ENCODE data around the gene BCAP29. TPM values are rescaled to one million over a fixed set of nuclear protein-coding genes. Genes with fewer than 3 reads are reported as not detected.

BCAP29 gene
- total and polyA plus RNA-seq, 2 donors (not counting 3 experiments of a cell fraction or from before 2014, with no cell fraction given): 122 to 162 TPM

DNA sequence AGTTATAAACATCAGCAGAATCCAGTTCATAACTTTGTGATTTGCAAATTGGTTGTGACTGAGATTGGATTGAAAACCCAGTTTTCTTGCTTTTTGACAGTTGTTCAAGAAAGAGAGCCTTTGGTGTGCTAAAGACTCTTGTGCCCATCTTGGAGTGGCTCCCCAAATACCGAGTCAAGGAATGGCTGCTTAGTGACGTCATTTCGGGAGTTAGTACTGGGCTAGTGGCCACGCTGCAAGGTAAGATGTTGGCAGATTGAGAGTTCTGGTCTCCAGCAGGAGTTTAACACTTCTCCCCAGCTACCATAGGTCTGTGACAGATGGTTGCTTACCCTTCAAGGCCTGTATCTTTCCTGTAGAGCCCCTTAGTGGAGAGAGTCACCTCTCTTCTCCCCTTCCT, 83.2 kb downstream of the BCAP29 start:
- DNase-seq (ENCODE audit: low read depth, low spot score) (no peak), FAIRE-seq (no peak)
- intact Hi-C loops (cut with micrococcal nuclease) (no loop called here), dilution Hi-C loops (cut with MboI; ENCODE audit: extremely low pct_ligation_motif_present, low sequenced_read_pairs) (no loop called here)
- Histone ChIP-seq H3K9me3 (replicated peaks; ENCODE audit: control insufficient read depth, insufficient read depth, low read length) (no peaks in the 10 kb centered on the region), H4K20me1 (replicated peaks; ENCODE audit: control insufficient read depth, extremely low read depth, insufficient read depth, low read length) (no peaks in the 10 kb centered on the region), H3K27me3 (ENCODE audit: control insufficient read depth in 2 of 2, insufficient read depth in 2 of 2, low read length in 2 of 2) (peaks cover 8 to 35% of the 10 kb centered on the region in 2 experiments), H3K4me1 (ENCODE audit: control insufficient read depth, extremely low read depth, insufficient read depth, low read length) (peaks cover 18% of the 10 kb centered on the region), H3K36me3 (ENCODE audit: control insufficient read depth in 2 of 2, extremely low read depth in 1 of 2, insufficient read depth in 2 of 2, low read length in 2 of 2) (no peaks in the 10 kb centered on the region), H3K9me1 (replicated peaks; ENCODE audit: control insufficient read depth, extremely low read depth, insufficient read depth, low read length) (no peaks in the 10 kb centered on the region), H2AFZ (ENCODE audit: low read depth, low read length) (no peak overlapping the region), H3K79me2 (ENCODE audit: control insufficient read depth, insufficient read depth, low read length) (no peaks in the 10 kb centered on the region), H3K4me2 (ENCODE audit: insufficient read depth, low read length) (no peak overlapping the region), H3K4me3 (replicated peaks in 1 of 3; ENCODE audit: insufficient read depth in 1 of 3, low read depth in 1 of 3, low read length in 3 of 3) (no peak overlapping the region), H3K9ac (replicated peaks; ENCODE audit: extremely low read depth, insufficient read depth, low read length) (no peak overlapping the region), H3K27ac (ENCODE audit: insufficient read depth, low read depth, low read length) (no peak overlapping the region)
- no TSS peak for BruUV-seq (replicated peaks)
- TF ChIP-seq, protein P1, sequence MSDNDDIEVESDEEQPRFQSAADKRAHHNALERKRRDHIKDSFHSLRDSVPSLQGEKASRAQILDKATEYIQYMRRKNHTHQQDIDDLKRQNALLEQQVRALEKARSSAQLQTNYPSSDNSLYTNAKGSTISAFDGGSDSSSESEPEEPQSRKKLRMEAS (IDR thresholded peaks at IDR 0.05; ENCODE audit: insufficient read depth, insufficient read length): no peak
- TF ChIP-seq POLR2A (IDR thresholded peaks at IDR 0.05; ENCODE audit: low read depth, low read length) (no peak), GATA2 (IDR thresholded peaks at IDR 0.05; ENCODE audit: insufficient read depth, insufficient read length, low read depth, low read length) (no peak), POLR2AphosphoS5 (IDR thresholded peaks at IDR 0.05; ENCODE audit: insufficient read depth, low read depth, low read length) (no peak), MYC (IDR thresholded peaks at IDR 0.05; ENCODE audit: low read depth, low read length) (no peak), FOS (IDR thresholded peaks at IDR 0.05; ENCODE audit: borderline replicate concordance, insufficient read depth, low read length) (no peak), EZH2 (IDR thresholded peaks at IDR 0.05; ENCODE audit: borderline replicate concordance, low read depth, low read length, severe bottlenecking) (no peak), JUN (IDR thresholded peaks at IDR 0.05; ENCODE audit: borderline replicate concordance, insufficient read depth, insufficient read length, low read depth) (no peak)
- TF ChIP-seq, protein P2, sequence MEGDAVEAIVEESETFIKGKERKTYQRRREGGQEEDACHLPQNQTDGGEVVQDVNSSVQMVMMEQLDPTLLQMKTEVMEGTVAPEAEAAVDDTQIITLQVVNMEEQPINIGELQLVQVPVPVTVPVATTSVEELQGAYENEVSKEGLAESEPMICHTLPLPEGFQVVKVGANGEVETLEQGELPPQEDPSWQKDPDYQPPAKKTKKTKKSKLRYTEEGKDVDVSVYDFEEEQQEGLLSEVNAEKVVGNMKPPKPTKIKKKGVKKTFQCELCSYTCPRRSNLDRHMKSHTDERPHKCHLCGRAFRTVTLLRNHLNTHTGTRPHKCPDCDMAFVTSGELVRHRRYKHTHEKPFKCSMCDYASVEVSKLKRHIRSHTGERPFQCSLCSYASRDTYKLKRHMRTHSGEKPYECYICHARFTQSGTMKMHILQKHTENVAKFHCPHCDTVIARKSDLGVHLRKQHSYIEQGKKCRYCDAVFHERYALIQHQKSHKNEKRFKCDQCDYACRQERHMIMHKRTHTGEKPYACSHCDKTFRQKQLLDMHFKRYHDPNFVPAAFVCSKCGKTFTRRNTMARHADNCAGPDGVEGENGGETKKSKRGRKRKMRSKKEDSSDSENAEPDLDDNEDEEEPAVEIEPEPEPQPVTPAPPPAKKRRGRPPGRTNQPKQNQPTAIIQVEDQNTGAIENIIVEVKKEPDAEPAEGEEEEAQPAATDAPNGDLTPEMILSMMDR (IDR thresholded peaks at IDR 0.05; ENCODE audit: extremely low read depth in 1 of 2, insufficient read depth in 1 of 2, low read depth in 1 of 2, low read length in 2 of 2): no peak
- POLR2A ChIA-PET: no interaction called here
- CTCF ChIA-PET: no interaction called here

All from endothelial cell of umbilical vein (primary cell).